ENCODE results near the gene PTDSS2. TPM values are rescaled to one million over a fixed set of nuclear protein-coding genes. Genes with fewer than 3 reads are reported as not detected.

PTDSS2 gene
- total and polyA plus RNA-seq, 10 of the 15 experiments (the other 5 are each of a cell fraction or from before 2014, with no cell fraction given), result 0.39 to 21.1 (median 10.8) TPM

GRCh38 chr11:479311-479710 lies 29.2 kb downstream of the PTDSS2 start:
- intact Hi-C loops (cut with micrococcal nuclease; ENCODE audit: unreplicated experiment) (no loop called here), in situ Hi-C loops (cut with MboI) (no loop called here)
- RAD21 ChIA-PET (ENCODE audit: unreplicated experiment), result no interaction called here
- no peaks in the 10 kb centered on the region; the same call in 2 of the 3 replicates for H3K9me3 ChIP-seq (replicated peaks; ENCODE audit: control insufficient read depth, insufficient read depth, low read length)
- no peak overlapping the region for H3K9ac ChIP-seq (ENCODE audit: control insufficient read depth, insufficient read depth, low read length)
- SMC1A ChIA-PET (ENCODE audit: uncharacterized antibody, unreplicated experiment), result no interaction called here
- DNase-seq (ENCODE audit: low read depth, low spot score) (no peak), FAIRE-seq (no peak), ATAC-seq (no peak)
- no peaks in the 10 kb centered on the region for H3K79me2 ChIP-seq (ENCODE audit: control insufficient read depth, insufficient read depth, low read length)
- no peaks in the 10 kb centered on the region for H4K20me1 ChIP-seq (ENCODE audit: control insufficient read depth, insufficient read depth)
- BruUV-seq (replicated peaks), result no TSS peak
- POLR2A ChIA-PET, result interaction anchor here (0.6 to 1.1 kb wide), 3 partner anchors 14 to 30 kb away, joined by 3 to 6 read pairs (median 4); no protein-coding TSS in a partner anchor
- H3K36me3 ChIP-seq (ENCODE audit: control insufficient read depth in 2 of 2, insufficient read depth in 2 of 2, low read length in 1 of 2), result no peaks in the 10 kb centered on the region; a peak in 1 of 4 replicates
- no peak overlapping the region for H2AFZ ChIP-seq (ENCODE audit: control insufficient read depth, low read depth, low read length)
- WGBS (ENCODE audit: insufficient coverage, insufficient replicate concordance, low lambda C conversion rate, missing lambda C conversion rate), result 94% methylated on average over 13 of the region's 13 CpGs
- no peaks in the 10 kb centered on the region for H3K4me1 ChIP-seq (ENCODE audit: control insufficient read depth, insufficient read depth, low read length)
- H3K4me3 ChIP-seq, result no peak overlapping the region
- no peak overlapping the region for H3K27ac ChIP-seq (ENCODE audit: control insufficient read depth, insufficient read depth)
- CTCF ChIA-PET, result no interaction called here
- H3K4me2 ChIP-seq (ENCODE audit: control insufficient read depth, insufficient read depth), result no peak overlapping the region
- H3K27me3 ChIP-seq (replicated peaks in 1 of 2; ENCODE audit: control insufficient read depth in 2 of 2, insufficient read depth in 2 of 2, low read length in 1 of 2), result no peaks in the 10 kb centered on the region
- TF ChIP-seq PBX3 (IDR thresholded peaks at IDR 0.05; ENCODE audit: insufficient replicate concordance, low read depth, low read length) (no peak), CEBPZ (IDR thresholded peaks at IDR 0.05; ENCODE audit: low read depth, low read length) (no peak), MXI1 (IDR thresholded peaks at IDR 0.05; ENCODE audit: low read depth, low read length) (no peak), SREBF2 (IDR thresholded peaks at IDR 0.05; ENCODE audit: low read length) (no peak), PRDM15 (CRISPR knock-in tag; IDR thresholded peaks at IDR 0.05) (no peak), BCLAF1 (IDR thresholded peaks at IDR 0.05) (no peak), BACH1 (IDR thresholded peaks at IDR 0.05; ENCODE audit: borderline replicate concordance) (no peak), FOS (IDR thresholded peaks at IDR 0.05; ENCODE audit: borderline replicate concordance, extremely low read depth, insufficient read length) (no peak)

Data from GM12878 (cell line).